NCI-H1417 treated with DMSO at 0.1 percent for 48 hours (cell line): ENCODE results near the gene MRAS.
"Not testable (repeated sequence)": the region's sequence is repeated elsewhere in the genome, so short reads cannot be mapped to it uniquely, and the experiment has no call there.

Source experiments
- DNase-seq: peaks from one replicate; lab custom pipeline; 2025; lab: John Stamatoyannopoulos, UW

MRAS gene

DNA sequence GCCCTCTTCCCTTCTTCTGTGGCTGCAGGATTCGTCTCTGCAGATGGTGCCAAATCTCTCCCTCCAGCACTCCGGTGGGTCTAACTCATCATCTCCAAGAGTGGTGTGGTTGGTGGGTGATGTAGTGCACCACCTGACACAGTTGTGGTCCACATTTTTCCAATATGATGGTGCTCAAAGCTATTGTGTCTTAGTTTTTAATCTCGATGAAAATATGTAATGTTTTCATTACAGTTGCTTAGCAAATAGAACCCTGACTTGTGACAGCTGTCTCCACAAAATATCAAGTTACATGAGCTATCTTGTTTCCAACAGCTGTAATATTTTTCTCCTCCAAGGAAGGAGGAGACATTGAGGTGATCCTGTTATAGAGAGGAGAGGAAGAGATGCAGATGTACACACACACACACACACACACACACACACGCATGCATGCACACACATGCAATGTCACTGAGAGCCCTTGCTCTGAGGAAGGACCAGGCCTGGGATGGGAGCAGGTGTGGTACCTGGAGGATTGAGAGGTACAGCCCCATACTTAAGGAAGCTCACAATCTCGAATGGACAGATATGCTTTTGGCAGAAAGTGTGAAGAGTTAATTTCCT, 70.3 kb downstream of the MRAS start:
- DNase-seq = no peak

DNA sequence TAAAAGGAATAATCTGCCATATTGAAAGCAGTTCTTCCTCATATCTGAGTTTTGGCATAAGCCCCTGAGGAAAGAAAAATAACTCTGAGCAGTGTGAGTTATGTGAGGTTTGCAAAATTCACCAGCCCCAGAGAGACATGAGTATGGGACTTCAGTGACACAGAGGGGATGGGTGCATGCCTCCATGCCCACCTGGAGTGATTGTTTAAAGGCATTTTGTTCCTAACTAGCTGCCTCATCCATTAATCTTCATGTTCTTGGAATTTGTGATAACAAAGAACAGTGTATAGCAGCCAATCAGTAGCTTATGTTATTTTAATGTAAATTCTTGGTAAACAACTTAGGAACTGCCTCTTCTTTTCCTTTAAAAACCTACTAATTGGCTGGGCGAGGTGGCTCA, 74.9 kb downstream of the MRAS start:
- DNase-seq = no peak

DNA sequence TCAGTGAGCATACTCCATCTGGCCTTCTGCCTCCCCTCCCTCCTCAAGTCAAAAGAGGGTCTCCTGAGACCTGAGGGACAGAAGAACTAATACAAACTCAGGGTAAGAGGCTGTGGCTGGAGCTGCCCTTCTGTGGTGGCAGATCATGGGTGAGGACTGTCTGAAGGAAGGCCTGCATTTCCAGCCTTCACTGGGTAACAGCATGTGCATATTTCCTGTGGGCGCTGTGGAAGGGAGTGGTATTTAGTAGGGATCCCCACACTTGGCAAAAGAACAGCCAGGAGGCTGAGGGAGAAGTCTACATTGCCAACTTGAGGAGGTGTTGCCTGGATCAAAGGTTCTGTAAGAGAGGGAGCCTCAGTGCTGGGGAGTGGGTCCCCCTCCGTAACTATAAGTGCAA, 75.9 kb downstream of the MRAS start:
- no peak for DNase-seq

DNA sequence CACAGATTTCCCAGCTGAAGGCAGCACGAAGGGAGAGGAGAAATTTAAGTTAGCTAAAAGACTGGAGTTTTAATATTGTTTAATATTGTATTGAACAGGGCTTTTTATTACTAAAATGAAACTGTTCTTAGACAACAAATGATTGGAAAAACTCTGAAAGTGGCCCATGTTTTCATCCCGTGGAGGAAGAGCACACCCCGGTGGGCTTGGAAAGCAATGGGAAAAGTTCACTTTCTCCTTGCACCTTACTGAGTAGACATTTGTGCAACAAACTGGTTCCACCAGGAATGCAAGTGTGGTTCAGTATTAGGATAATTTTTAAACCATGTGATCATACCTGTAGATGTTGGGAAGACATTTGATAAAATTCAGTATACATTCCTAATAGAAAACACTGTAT, 77.8 kb downstream of the MRAS start:
- no peak for DNase-seq

DNA sequence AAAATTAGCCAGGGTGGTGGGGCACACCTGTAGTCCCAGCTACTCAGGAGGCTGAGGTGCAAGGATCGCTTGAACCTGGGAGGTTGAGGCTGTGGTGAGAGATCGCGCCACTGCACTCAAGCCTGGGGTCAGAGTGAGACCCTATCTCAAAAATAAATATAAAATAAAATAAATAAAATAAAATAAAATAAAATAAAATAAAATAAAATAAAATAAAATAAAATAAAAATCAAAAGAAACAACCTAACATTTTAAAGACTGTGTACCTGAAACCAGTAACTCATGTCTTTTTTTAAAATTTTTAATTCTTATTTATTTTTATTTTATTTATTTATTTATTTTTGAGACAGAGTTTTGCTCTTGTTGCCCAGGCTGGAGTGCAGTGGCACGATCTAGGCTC, 78.4 kb downstream of the MRAS start:
- DNase-seq = not testable (repeated sequence)

DNA sequence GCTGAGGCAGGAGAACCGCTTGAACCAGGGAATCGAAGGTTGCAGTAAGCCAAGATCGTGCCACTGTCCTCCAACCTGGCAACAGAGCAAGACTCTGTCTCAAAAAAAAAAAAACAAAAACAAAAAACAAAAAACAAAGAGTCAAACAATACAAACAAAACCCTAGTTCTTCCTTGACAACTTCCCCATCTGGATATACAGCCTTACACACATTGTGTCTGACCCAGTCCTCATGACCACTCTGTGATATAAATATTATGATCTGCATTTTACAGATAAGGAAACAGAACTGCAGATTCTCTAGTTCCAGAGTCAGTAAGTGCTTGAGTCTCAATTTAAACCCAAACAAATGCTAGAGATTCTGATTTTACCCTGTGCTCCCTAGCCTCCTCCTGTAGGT, 81.3 kb downstream of the MRAS start:
- no peak for DNase-seq

DNA sequence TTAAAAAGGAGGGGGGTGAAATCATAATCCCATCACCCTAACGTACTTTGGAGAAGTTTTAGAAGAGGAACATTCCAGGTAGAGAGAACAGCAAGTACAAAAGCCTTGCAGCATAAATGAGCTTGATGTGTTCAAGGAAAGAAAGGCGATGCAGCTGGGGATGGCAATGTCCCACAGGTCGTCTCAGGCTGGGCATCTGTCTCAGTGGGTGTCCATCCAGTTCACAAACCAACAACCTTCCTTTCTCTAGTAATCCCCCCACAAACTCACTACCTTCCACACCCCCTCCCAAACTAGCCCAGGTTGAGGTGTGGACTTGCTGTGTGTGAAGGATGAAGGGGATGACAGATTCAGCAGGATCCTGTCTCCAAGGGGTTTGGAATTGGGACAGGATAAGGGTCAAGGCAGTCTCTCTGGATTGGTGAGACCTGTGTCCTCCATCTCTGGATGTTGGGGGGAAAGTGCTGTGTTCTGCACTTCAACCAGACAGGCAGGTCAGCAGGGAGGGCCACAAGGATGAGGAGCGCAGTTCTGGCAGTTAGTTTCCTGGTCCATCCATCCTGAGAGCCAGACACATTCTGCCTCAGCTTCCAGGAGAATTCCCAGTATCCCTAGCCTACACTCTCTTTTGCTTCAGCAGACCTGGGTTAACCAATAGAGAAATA, 84.3 kb downstream of the MRAS start:
- no peak for DNase-seq

DNA sequence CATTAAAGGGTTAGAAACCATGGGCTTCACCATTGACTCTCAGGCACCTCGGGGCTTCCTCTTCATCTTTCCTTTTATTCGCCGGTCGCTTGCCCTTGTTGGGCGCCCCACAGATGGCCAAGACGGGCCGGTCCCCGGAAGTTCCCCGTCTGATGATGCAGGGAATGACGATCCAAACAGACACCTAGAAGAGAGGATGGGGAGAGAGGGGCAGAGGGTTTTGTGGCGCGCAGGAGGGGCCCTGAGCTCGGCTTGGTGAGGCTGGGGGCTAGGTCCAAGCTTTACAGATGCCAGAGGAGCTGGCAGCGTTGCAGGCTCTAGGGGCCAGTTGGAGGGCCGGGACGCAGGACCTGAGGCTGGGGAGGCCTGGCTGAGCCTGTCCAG, 85.5 kb downstream of the MRAS start:
- DNase-seq = no peak

DNA sequence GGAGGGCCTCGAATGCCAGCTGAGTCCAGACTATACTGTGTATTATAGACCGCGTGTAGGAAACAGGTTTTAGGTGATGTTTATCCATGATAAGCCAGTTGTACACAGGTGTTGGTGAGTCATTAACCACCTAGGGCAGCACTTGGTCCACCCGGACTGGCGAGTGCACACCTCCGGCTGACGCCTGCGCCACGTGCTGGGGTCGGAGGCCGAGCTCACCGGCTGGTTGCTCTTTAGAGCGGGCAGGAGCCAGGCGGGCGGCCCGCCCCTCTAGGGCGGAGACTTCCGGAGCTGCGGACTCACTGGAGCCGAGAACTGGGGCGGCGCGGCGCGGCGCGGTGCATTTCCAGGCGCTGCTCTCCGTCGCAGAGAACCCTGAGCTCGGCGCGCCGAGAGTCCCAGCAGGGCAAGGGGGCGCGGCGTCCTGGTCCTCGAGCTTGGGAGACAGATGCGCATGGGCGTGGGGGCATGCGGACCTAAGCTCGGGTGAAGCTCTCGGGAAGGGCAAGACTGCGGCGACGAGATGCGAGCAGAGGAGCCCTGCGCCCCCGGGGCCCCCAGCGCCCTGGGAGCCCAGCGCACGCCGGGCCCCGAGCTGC, 86.0 kb downstream of the MRAS start, which contains the start of gene ESYT3:
ESYT3 (plus strand) TSS at position 341 of the 599 bp plus-strand sequence; CDS start at position 524, 183 bp downstream.
- DNase-seq = peak; percentile 20

DNA sequence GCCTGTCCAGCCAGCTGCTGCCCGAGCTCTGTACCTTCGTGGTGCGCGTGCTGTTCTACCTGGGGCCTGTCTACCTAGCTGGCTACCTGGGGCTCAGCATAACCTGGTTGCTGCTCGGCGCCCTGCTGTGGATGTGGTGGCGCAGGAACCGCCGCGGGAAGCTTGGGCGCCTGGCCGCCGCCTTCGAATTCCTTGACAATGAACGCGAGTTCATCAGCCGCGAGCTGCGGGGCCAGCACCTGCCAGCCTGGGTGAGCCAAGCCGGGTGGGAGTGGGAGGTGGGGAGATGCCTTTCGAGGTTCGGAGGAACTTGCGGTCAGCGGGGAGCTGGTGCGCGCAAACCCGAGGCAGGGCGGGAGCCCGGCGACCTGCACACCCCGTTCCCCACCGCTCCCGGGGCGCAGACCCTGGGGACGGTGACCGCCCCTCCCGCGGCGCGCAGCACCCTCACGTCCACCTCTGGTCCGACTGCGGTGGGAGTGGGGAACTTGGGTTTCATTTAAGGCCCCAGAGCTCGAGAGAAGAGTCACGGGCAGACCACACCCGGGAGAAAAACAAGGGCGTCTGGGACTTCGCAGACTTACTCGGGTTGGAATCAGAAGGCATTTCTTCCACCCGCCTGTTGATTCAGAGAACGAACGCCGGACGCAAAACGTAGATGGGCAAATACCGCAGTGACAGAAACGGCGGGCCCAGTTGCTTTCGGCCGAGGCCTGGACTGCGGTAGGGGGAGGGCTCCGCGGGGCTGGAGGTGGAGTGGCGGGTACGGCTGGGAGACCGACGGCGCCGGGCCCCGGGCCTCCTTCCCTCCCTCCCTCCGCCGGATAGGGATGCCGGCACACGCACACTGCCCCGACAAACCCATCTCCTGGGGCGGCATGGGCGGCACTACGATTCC, 86.7 kb downstream of the MRAS start:
- no peak for DNase-seq

DNA sequence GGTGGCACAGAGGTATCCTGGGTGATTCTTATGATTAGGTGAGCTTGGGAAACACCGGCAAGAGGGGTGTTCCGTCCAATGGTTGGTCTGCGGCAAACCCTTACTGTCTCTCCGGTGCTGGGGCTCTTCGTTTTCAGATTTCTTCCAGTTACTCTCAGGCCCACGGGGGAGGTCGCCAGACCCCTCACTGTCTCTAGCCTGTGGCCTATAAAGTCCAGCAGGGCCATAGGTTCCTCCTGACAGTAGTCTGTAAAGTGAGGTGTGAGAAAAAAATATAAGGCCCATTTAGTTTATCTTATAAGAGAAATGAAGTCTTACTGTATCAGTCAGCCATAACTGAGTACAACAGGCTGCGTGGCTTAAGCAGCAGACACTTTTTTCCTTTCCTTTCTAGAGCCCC, 87.5 kb downstream of the MRAS start:
- DNase-seq = no peak

DNA sequence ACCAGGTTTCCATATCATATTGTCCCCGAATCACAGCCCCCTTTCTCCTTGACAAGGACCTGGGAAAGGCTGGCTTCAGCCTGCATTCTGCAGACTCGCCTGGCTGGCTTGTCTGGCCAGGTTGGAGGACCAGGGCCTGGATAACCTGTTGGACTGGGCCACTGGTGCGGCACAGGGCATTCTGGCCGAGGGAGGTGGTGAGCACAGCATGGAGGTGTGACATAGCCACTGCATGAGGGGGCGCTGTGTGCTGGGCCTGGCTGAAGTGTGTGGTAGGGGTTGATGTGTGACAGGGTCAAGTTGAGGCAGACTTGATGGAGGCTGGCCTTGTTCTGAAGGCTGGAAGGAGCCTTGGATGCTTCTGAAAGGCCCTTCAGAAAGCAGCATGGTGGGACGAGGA, 88.9 kb downstream of the MRAS start:
- no peak for DNase-seq

DNA sequence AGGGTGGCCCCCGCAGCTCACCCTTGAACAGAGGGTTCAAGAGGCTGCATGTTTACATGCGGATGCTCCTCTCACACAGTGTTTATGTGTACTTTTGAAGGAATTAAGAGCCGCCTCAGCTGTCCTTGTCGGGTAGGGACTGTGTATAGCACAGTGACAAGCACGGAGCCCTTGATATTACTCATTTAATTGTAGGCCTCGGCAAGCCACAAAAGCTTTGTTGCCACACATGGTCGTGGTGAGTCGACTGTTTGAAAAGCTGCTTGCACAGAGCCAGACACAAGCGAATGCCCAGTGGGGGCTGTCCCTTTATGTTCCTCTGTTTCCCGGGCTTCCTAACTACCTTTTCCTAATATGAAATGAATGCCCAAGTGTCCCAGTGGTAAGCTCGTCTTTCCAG, 90.5 kb downstream of the MRAS start:
- DNase-seq = no peak

DNA sequence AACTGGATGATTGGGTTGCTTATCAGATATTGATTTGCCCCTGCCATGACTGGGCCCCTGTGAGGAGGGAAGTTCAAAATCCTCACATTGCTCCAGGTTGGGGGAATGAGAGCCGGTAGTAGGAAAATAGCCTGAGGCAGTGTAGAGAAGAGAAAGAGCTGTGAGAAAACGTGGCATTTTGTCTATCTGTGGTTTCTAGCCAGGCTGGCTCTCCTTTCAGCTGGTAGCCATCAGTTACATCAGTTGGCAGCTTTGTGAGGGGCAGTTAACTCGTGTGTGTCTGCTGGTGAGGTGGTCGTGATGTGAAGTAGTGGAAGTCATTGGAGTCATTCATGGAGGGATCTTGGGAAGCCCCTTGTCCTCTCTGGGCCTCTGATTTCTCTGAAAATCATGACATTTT, 91.3 kb downstream of the MRAS start:
- no peak for DNase-seq

DNA sequence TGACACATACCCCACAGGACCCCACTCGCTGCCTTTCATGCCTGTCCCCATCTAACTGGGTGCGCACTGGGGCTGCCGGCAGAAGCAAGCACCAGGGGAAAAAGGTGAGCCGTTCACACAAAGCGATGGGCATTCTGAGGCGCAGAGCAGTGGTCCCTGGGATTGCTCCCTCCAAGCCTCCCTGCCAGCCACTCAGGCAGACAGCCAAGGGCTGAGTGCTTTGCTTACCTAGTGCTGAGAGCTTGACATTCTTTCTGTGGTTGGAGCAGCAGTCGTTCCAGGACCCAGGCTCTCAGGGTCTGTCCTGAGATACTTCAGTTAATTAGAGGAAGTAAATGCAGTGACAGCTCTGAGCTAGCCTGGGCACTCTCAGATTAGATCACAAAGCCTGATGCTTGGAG, 91.7 kb downstream of the MRAS start:
- DNase-seq = no peak

DNA sequence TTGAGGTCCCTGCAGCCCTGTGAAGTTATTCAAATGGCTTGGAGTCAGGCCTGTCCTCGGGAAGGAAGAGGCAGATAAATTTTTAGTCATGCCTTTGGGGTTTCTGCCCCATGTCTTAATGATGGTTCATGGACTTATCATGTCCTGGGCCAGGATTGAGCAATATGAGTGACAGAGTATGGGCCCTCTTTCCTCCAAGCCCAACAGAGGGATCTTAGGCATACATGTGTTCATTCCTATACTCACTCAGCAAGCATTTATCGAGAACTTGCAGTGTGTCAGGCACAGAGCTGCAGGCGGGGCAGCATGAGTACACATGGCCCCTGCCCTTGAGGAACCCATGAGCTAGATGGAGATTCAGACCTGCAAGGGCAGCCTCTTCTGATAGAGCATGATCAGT, 92.2 kb downstream of the MRAS start:
- no peak for DNase-seq

DNA sequence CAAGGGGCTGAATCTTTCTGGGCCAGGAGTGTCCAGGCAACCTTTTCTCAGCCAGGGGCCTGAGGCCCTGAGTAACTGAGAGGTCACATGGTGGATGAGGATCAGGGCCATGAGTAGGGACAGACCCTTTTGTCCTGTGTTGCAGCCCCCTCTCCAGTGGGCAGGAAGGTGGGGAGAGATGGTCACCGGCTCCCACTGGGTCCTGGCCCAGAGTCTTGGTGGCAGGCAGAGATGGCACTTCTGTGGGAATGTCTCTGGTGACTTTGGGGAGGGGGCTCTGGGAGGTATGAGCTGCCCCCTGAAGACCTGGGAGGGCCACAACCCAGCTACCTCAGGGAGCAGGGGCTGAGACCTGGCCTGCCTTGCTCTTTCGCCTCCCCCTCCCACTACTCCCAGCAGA, 92.9 kb downstream of the MRAS start:
- no peak for DNase-seq

DNA sequence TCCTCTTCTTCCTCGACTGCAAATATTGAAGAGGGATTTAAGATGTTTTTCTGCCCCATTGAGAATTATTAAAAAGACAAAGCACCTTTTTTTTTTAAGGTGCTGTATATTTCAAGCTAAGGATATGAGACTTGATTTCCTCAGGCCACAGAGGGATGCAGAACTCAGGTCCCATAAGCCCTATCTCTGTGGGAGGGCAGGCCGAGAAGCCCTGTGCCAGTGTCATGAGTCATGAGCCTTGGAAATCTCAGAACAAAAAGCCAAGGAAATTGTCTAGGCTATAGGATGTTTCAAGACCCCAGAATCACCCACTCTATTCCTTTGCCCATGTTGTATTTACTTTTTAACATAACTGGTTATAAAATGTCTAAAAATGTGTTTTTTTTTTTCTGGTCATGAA, 93.4 kb downstream of the MRAS start:
- DNase-seq = no peak

DNA sequence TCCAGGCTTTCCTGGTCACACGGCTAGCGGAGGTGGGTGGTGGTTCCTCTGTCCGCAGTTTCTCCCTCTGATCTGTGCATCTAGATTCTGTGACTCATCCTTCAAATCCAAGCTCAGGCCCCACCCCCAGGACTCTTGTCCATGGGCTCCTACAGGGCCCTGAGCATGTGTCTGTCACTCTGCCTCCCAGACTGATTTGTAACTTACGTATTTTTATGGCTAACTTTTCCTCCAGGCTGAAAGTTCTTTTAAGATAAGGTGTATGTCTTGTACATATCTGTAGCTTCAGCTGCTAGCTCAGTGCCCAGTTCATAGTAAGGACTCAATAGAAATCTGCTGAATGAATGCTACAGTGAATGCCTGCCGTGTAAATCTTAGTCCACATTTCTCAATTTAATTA, 94.1 kb downstream of the MRAS start:
- DNase-seq = no peak

DNA sequence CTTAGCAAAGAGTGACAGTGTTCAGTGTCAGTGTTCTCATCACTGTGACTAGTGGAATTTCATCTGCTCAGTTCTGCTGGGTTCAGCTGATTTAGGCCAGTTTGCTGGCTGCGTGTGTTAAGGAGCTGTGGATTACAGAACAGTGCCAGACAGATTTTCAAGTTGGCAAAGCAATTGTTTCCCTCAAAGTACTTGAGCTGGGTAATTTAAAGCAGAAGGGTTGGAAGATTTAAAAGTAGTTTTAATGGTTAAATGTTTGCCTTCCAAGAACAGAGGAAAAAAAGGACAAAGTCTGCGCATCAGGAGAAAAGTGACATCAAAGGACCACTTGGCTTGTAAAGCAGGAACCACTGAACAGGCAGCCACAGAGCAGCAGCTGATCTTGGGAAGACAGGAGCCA, 94.7 kb downstream of the MRAS start:
- DNase-seq = no peak

DNA sequence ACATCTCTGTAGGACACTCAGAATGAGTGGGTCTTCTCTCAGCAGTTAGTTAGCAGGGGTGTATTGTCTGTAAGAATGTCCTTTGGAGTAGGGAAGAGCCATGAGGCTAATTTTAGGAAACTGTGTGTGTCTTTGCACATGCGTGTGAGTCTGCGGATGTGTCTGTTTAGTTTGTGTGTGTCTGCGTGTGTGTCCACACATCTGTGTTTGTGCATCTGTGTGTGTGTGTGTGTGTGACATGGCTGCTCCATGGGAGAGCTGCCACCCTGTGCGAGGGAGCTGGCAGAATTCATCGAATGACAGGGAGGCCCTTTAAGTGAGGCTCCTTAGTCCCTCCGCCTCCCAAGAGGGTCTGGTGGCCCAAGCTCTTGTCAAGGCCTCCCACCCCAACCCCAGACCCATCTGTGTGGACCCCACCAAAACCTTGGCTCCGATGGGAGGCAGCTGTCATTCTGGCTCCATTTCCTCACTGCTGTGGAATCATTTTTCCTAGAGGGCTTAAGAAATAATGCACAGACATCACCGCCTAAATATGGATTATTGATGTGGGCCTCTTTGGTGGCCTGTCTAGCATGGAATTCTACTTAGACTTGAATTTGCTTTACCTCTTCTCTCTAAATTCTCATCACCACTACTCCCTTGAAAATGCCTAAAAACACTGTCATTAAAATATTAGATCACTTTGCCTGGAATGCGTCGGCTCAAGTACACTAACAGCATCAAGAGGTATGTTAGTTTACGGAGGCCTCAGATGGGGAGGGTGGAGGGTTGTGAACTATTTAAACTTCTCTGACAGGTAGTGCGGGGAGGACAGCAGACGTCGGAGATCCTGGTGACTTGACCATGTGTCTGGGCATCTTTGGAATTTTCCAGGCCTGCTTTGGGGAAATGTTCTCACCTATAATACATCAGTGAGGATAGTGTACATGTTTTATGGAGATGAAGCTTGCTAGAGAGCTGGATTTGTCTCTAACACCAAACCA, 95.4 kb downstream of the MRAS start:
- no peak for DNase-seq

DNA sequence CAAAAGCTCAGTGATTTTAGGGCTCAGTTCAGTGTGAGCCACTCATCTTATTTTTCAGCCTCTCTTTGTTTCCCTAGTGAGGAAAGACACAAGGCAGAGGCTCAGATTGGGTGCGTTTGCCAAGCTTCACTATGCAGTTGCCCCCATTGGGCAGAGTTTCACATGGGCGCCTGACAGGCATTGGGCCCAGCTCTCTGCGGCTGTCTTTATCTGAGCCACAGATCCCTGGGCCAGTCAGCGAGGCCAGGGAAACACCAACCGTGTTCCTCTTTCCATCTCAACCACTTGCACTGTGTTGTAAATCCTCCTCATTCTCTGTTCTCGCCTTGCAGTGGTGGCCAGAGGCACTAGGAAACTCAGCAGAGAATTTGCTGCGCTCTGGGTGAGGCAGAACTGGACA, 96.9 kb downstream of the MRAS start:
- DNase-seq = no peak
